Measurements from ENCODE around the gene GPC3. TPM values are rescaled to one million over a fixed set of nuclear protein-coding genes. Genes with fewer than 3 reads are reported as not detected.

The GPC3 gene
- total RNA-seq, 2 experiments from 2014 or later = 0.58 to 0.63 TPM

- Mint-ChIP-seq H3K4me1 (ENCODE audit: low read depth) (peaks cover 3% of the 10 kb centered on the region), H3K4me3 (no peak overlapping the region), H3K27me3 (peaks cover 18% of the 10 kb centered on the region), H3K36me3 (ENCODE audit: low read depth) (no peaks in the 10 kb centered on the region), H3K27ac (no peak overlapping the region), H3K9me3 (no peaks in the 10 kb centered on the region)
- TF ChIP-seq CTCF (IDR thresholded peaks at IDR 0.05) = no peak
- no peak for DNase-seq
- ChIA-PET CTCF (no interaction called here), POLR2A (no interaction called here)
- intact Hi-C loops (cut with micrococcal nuclease) = no loop called here
- ATAC-seq = no peak
These were observed 1.2 kb downstream of the GPC3 start for GRCh38 chrX:133983974-133984845.

- POLR2A ChIA-PET = no interaction called here
- ATAC-seq = no peak
- Mint-ChIP-seq H3K4me1 (ENCODE audit: low read depth) (peaks cover 3% of the 10 kb centered on the region), H3K9me3 (no peaks in the 10 kb centered on the region), H3K36me3 (ENCODE audit: low read depth) (no peaks in the 10 kb centered on the region), H3K27ac (no peak overlapping the region), H3K27me3 (peaks cover 18% of the 10 kb centered on the region), H3K4me3 (no peak overlapping the region)
- CTCF ChIA-PET = no interaction called here
- no peak for DNase-seq
- TF ChIP-seq CTCF (IDR thresholded peaks at IDR 0.05) = no peak
- intact Hi-C loops (cut with micrococcal nuclease) = no loop called here
These were observed 2.0 kb downstream of the GPC3 start for GRCh38 chrX:133983256-133983973.

GRCh38 chrX:133981924-133982323, 3.5 kb downstream of the GPC3 start:
- H3K27me3 Mint-ChIP-seq = peaks cover 15% of the 10 kb centered on the region
- POLR2A ChIA-PET = no interaction called here
- no peak for DNase-seq
- no peak for ATAC-seq
- no peaks in the 10 kb centered on the region for H3K36me3 Mint-ChIP-seq (ENCODE audit: low read depth)
- H3K27ac Mint-ChIP-seq = no peak overlapping the region
- no peak overlapping the region for H3K4me3 Mint-ChIP-seq
- H3K9me3 Mint-ChIP-seq = no peaks in the 10 kb centered on the region
- peaks cover 3% of the 10 kb centered on the region for H3K4me1 Mint-ChIP-seq (ENCODE audit: low read depth)
- no peak for TF ChIP-seq CTCF (IDR thresholded peaks at IDR 0.05)
- CTCF ChIA-PET = interaction anchor here (0.9 kb wide), 1 partner anchor 128 kb away, joined by 3 read pairs; no protein-coding TSS in a partner anchor
- intact Hi-C loops (cut with micrococcal nuclease) = no loop called here

GRCh38 chrX:133980832-133981588, 4.4 kb downstream of the GPC3 start:
- ATAC-seq (no peak), DNase-seq (no peak)
- intact Hi-C loops (cut with micrococcal nuclease) = no loop called here
- ChIA-PET POLR2A (no interaction called here), CTCF (no interaction called here)
- Mint-ChIP-seq H3K9me3 (no peaks in the 10 kb centered on the region), H3K36me3 (ENCODE audit: low read depth) (no peaks in the 10 kb centered on the region), H3K4me1 (ENCODE audit: low read depth) (peaks cover 3% of the 10 kb centered on the region), H3K27ac (no peak overlapping the region), H3K4me3 (no peak overlapping the region), H3K27me3 (peaks cover 14% of the 10 kb centered on the region)
- no peak for TF ChIP-seq CTCF (IDR thresholded peaks at IDR 0.05)

Data from activated CD8-positive, alpha-beta T cell treated with anti-CD3 and anti-CD28 coated beads for 36 hours (primary cell).